Measurements from ENCODE around the gene LZTFL1.

Gene LZTFL1

GRCh38 chr3:45782381-45782780 is 59.5 kb downstream of the LZTFL1 start:
- no peak for DNase-seq

DNA sequence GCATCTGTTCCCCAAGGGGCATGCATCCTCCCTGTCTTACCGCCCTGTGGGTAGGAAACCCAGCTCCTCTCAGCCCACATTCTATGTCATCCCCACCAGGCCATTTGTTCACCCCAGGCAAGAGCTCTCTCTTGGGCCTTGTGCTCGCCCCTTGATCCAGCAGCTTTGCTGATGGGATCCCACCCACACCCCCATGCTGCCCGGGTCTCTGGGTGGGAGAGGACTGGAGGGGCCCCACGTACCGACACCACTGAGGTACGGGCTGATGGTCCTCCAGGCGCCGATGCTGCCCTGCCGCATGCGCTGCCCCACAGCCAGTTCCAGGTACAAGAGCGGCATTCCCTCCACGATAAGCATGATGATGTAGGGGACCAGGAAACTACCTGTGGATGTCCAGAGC is 60.1 kb downstream of the LZTFL1 start:
- DNase-seq = no peak

- no peak for DNase-seq
Observed at GRCh38 chr3:45781271-45781670, 60.6 kb downstream of the LZTFL1 start.

DNA sequence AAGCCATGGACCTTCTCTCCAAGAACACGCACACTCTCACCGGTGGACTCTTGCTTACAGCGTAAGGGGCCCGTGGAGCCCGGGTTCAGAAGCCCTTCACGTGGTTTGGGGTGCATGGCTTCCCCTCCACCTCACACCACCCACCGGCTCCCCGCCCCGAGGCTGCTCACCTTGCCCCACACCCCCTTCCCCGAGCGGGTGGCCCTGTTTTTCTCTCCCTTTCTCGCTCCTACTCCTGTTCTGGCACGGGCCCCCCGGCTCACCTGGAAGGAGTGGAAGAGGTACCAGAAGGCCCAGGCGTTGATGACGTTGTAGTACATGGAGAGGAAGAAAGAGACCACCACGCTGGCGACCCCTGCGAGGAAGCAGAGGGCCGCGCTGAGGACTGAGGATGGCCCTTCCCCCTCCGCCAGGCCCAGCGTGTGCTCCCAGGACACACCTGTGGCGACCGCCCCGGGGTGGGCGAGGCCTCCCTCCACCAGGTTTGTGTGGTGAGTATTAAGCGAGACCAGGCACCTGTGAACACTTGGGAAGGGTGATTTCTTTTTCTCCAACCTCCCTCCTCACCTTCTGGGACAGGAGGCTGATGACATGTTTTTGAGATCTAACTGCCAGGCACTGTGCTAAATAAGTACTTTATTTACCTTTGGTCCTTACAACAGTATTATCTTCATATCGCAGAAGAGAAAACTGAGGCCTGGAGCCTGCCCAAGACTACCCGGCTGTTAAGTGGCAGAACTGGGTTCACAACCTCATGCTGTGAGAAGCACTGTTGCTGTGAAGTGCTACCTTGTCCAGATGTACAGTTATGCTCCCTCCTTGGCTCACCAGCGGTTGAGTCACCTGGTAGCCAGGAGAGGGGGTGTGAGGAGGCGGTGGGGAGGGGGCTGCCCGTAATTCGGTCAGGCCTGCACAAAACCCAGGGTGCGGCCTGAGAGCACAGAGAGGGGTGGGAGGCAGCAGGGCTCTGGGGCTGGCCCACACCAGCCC is 61.9 kb downstream of the LZTFL1 start:
- DNase-seq = no peak

DNA sequence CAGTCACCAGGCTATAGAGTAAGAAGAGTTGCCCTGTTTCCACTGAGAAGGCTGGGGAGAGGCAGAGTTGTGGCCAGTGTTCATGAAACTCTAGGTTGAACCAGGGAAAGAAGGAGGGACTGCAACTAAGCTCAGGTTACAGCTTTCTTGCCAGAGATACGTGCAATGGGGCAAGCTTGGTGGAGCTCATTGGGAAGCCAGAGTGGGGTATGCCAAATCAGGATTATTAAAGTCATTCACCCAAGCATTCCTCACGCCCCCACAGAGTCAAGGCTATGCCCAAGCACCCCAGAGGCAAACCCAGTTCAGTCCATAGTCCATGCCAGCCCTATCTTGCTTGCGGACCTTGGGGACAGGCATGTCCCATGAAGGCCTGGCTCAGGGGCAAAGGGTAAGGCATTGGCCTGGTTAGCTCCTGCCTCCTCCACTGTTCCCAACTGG is 63.1 kb downstream of the LZTFL1 start:
- no peak for DNase-seq

- DNase-seq = no peak
Observed at GRCh38 chr3:45777746-45778386, 64.1 kb downstream of the LZTFL1 start.

DNA sequence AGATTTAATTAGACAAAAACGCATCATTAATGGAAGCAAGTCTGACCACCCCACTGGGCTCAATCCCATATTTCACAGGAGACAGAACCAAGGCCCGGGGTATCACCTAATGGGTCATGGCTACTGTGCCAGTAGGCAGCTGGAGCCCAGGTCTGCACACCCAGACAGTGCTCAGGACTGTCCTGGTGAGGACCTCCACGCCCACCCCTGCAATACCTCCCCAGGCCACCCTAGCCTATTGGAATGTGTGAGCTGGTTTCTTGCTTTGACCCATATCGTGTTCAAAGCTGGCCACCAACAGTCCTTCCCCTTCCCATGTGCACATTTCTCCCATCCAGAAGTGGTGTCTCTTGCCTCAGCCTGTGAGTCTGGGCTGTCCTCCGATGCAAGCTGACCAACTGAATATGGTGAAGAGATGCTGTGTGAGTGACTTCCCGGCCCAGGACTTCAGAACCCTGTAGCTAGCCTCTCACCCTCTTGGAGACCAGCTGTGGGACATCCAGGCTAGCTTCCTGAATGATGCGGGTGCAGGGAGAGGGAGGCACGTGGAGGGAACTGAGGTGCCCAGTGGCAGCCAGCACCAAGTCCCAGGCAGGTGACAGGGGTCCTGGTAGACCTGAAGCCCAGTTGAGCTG is 64.7 kb downstream of the LZTFL1 start:
- no peak for DNase-seq

DNA sequence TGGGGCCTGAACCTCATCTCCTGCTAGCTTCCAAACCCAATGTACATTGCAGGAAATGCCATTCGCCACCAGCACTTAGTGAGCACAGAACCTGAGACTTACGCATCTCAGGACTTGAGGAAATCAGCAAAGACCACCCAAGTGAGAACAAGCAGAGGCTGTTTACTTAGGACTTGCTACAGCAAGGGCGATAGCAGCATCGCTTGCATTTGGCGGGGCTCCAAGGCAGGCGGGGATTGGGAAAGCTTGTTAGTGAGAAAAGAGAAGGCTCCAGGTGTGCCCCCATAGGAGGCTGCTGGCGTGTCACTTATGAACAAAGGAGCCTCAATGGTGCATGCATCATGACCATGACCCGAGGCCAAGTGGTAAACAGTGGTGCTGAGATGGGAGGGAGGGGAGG is 65.3 kb downstream of the LZTFL1 start:
- DNase-seq = no peak

DNA sequence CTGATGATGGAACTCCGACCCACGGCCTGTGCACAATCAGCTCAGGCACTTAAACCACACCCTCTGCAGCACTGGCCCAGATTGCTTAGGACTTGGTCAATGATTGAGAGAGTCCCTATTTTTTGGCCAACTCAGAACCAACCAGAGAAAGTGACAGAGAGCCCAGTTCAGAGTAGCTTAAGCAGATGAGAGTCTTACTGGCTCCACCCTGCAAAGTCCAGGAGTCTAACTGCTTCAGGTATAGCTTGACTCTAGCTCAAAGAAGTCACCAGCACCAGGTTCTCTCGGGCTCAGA is 65.7 kb downstream of the LZTFL1 start:
- DNase-seq = no peak

- no peak for DNase-seq
Observed at GRCh38 chr3:45775571-45776300, 66.2 kb downstream of the LZTFL1 start.

DNA sequence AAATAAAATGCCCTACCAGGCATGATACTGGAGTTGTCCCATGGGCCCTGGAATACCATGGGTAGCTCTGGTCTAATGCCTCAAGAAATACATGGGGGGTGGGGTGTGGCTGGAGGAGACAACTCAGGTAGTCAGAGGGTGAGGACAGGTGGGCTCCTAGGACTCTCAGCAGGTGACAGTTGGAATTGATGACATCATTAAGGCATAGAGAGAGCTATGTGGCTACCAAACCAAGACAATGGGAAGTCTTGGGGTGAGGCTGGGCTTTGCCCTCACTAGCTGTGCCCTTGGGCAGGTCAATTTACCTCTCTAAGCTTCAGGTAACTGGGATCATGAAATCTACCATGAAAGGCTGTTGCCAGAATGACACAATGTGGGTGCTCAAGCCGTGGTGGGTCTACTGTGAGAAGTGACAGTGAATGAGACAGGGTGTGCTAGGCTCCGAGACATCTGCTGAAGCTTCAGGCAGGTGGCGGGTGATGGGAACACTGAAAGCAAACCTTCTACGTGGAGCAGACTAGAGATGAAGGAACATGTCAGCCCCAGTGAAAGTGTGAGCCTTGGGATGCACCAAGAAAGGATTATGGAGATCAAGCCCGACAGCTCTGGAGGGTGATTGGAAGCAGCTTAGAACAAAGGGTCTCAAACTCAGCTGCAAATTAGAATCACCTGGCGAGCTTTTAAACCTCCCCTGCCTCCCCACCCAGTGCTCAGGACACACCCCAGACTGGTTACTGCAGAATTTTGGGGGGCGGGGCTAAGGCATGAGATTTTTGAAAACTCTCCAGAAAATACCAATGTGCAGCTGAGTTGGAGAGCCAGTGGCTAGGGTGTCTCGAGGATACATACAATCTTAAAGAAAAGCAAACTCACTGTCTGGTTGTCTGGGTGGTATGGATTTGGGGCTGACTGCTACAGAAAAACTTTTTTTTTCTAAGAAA is 67.1 kb downstream of the LZTFL1 start:
- DNase-seq = no peak

DNA sequence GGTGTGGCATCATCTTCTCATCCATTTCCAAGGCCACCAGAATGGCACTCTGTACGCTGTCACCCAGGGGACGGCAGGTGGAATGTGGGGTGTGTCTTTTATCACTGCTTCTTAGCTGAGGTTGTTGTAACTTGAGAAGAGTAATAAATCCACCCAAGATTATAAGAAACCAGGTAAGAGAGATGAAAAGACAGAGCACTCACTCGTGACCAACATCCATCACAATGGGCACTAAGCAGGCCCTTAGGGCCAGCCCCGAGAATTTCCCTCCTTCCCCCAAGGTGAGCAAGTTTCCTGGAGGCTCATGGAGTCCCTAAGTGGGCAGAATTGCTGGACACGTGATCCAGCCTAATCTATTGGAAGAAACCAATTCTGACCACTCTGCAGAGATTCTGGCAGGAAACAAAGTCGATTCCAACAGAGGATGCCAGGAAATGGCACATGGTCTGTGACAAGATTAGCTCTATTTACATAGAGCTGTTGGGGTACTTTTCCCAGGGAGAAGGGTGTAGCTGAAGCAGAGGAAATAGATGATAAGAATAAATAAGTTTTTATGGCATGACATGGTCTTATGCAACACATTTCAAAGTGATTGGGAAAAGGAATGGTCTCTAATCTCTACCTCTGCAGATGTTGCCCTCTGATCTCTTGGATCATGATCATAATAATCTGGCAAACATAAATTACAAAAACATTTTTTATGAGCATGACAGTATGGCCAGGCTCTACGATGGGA is 68.0 kb downstream of the LZTFL1 start:
- no peak for DNase-seq

Data from DMS153 (cell line).